WTC11 (cell line): Measurements from ENCODE around the gene TMEM185B. TPM values are rescaled to one million over a fixed set of nuclear protein-coding genes. Genes with fewer than 3 reads are reported as not detected.

Experiments used
- ATAC-seq: fragments of 200-7000 bp; cut with Tn5 transposase; 2 replicates; pipeline ENCODE4 v1.10.0; 2021; ENCODE audit warnings: mild to moderate bottlenecking, moderate library complexity
- CTCF ChIA-PET: fragments of 300-600 bp; sonication (Branson Sonifier 250); formaldehyde crosslinking; loops from one replicate; lab custom pipeline; 2021; ENCODE audit warnings: antibody characterized with exemption; lab: Charles Lee
- POLR2A ChIA-PET: fragments of 350-600 bp; sonication (Branson Sonifier 250); formaldehyde crosslinking; loops from one replicate; lab custom pipeline; 2021; ENCODE audit warnings: antibody characterized with exemption; lab: Charles Lee
- DNase-seq: peaks from one replicate; pipeline ENCODE4 v3.0.0; 2021; ENCODE audit warnings: low spot score
- H3K27ac Mint-ChIP-seq: 2 replicates; pipeline ENCODE4 v1.8.0; 2021; ENCODE audit warnings: mixed read lengths
- H3K27me3 Mint-ChIP-seq: 2 replicates; pipeline ENCODE4 v1.8.0; 2021; ENCODE audit warnings: low read depth, mild to moderate bottlenecking, moderate library complexity, mixed read lengths
- H3K36me3 Mint-ChIP-seq: 2 replicates; pipeline ENCODE4 v1.8.0; 2021; ENCODE audit warnings: mixed read lengths
- H3K4me1 Mint-ChIP-seq: 2 replicates; pipeline ENCODE4 v1.8.0; 2022; ENCODE audit warnings: mixed read lengths
- H3K4me3 Mint-ChIP-seq: 2 replicates; pipeline ENCODE4 v1.8.0; 2021; ENCODE audit warnings: mild to moderate bottlenecking, moderate library complexity, mixed read lengths
- H3K9me3 Mint-ChIP-seq: 2 replicates; pipeline ENCODE4 v1.8.0; 2021; ENCODE audit warnings: mixed read lengths
- CREB1 ChIP-seq: sonication (generic); formaldehyde crosslinking; IDR thresholded peaks from 2 replicates; pipeline ENCODE4 v1.8.0; 2023; ENCODE audit warnings: mild to moderate bottlenecking, missing genetic modification reagents
- EMX1 ChIP-seq: fragments of 250-450 bp; sonication (Bioruptor Pico); IDR thresholded peaks from 2 replicates; pipeline ENCODE4 v1.8.0; 2021; ENCODE audit warnings: mild to moderate bottlenecking
- ETV6 ChIP-seq: sonication (generic); formaldehyde crosslinking; IDR thresholded peaks from 2 replicates; pipeline ENCODE4 v1.8.1; 2022; ENCODE audit warnings: mild to moderate bottlenecking, missing genetic modification reagents
- HMGA2 ChIP-seq: fragments of 250-450 bp; sonication (Bioruptor Pico); IDR thresholded peaks from 2 replicates; pipeline ENCODE4 v1.4.0; 2021; ENCODE audit warnings: mild to moderate bottlenecking, moderate library complexity
- IRF2 ChIP-seq: sonication (generic); formaldehyde crosslinking; IDR thresholded peaks from 2 replicates; pipeline ENCODE4 v1.8.0; 2022; ENCODE audit warnings: low read depth, missing genetic modification reagents, borderline replicate concordance
- JUN ChIP-seq: sonication (generic); formaldehyde crosslinking; IDR thresholded peaks from 2 replicates; pipeline ENCODE4 v1.8.0; 2023; ENCODE audit warnings: mild to moderate bottlenecking, missing genetic modification reagents
- KAT7 ChIP-seq: sonication (generic); formaldehyde crosslinking; IDR thresholded peaks from 2 replicates; pipeline ENCODE4 v1.8.1; 2023; ENCODE audit warnings: missing genetic modification reagents, mild to moderate bottlenecking, borderline replicate concordance
- MLX ChIP-seq: sonication (generic); formaldehyde crosslinking; IDR thresholded peaks from 2 replicates; pipeline ENCODE4 v1.8.1; 2023; ENCODE audit warnings: mild to moderate bottlenecking, missing genetic modification reagents, moderate library complexity
- NFE2L1 ChIP-seq: sonication (generic); formaldehyde crosslinking; IDR thresholded peaks from 2 replicates; pipeline ENCODE4 v1.8.1; 2023; ENCODE audit warnings: missing genetic modification reagents
- NFYB ChIP-seq: sonication (generic); formaldehyde crosslinking; conservative IDR thresholded peaks from 2 replicates; pipeline ENCODE4 v1.8.0; 2022; ENCODE audit warnings: low read depth, missing genetic modification reagents
- NR1H2 ChIP-seq: sonication (generic); formaldehyde crosslinking; IDR thresholded peaks from 2 replicates; pipeline ENCODE4 v1.9.0; 2021; ENCODE audit warnings: mild to moderate bottlenecking, moderate library complexity, missing genetic modification reagents
- OVOL2 ChIP-seq: fragments of 250-450 bp; sonication (Bioruptor Pico); IDR thresholded peaks from 2 replicates; pipeline ENCODE4 v1.9.0; 2021; ENCODE audit warnings: mild to moderate bottlenecking, borderline replicate concordance
- PRRX2 ChIP-seq: fragments of 250-450 bp; sonication (Bioruptor Pico); IDR thresholded peaks from 2 replicates; pipeline ENCODE4 v1.8.0; 2021; ENCODE audit warnings: mild to moderate bottlenecking
- RORB ChIP-seq: fragments of 250-450 bp; sonication (Bioruptor Pico); IDR thresholded peaks from 2 replicates; pipeline ENCODE4 v1.9.0; 2021; ENCODE audit warnings: mild to moderate bottlenecking
- ZNF263 ChIP-seq: sonication (generic); formaldehyde crosslinking; IDR thresholded peaks from 2 replicates; pipeline ENCODE4 v1.8.1; 2022; ENCODE audit warnings: low read depth, mild to moderate bottlenecking, moderate library complexity, missing genetic modification reagents
- ZNF425 ChIP-seq: fragments of 250-450 bp; sonication (Bioruptor Pico); conservative IDR thresholded peaks from 2 replicates; pipeline ENCODE4 v1.9.0; 2021; ENCODE audit warnings: mild to moderate bottlenecking
- total RNA-seq: library from RNA; stranded (reverse); gene quantifications from 3 replicates; pipeline ENCODE4 v1.2.3, GENCODE V29; 2021
- TF ChIP-seq, protein P1 (sequence below): sonication (generic); formaldehyde crosslinking; conservative IDR thresholded peaks from 2 replicates; pipeline ENCODE4 v1.8.1; 2023; ENCODE audit warnings: mild to moderate bottlenecking, low read depth, missing genetic modification reagents, moderate library complexity
- TF ChIP-seq, protein P2 (sequence below): sonication (generic); formaldehyde crosslinking; IDR thresholded peaks from 2 replicates; pipeline ENCODE4 v1.8.1; 2023; ENCODE audit warnings: mild to moderate bottlenecking, missing genetic modification reagents
- TF ChIP-seq, protein P3 (sequence below): fragments of 200-600 bp; IDR thresholded peaks from 2 replicates; pipeline ENCODE4 v1.8.0; 2022; ENCODE audit warnings: antibody characterized with exemption
- TF ChIP-seq, protein P4 (sequence below): sonication (generic); formaldehyde crosslinking; IDR thresholded peaks from 2 replicates; pipeline ENCODE4 v1.8.0; 2022; ENCODE audit warnings: mild to moderate bottlenecking, missing genetic modification reagents
- TF ChIP-seq, protein P5 (sequence below): sonication (generic); formaldehyde crosslinking; IDR thresholded peaks from 2 replicates; pipeline ENCODE4 v1.8.0; 2023; ENCODE audit warnings: missing genetic modification reagents
- TF ChIP-seq, protein P6 (sequence below): fragments of 250-450 bp; sonication (Bioruptor Pico); IDR thresholded peaks from 2 replicates; pipeline ENCODE4 v1.9.0; 2021; ENCODE audit warnings: mild to moderate bottlenecking

The TMEM185B gene
- total RNA-seq, 1 experiment from 2014 or later: 9.9 TPM

GRCh38 chr2:120192280-120192679 is 30.9 kb downstream of the TMEM185B start (continued):
- TF ChIP-seq, protein P1, sequence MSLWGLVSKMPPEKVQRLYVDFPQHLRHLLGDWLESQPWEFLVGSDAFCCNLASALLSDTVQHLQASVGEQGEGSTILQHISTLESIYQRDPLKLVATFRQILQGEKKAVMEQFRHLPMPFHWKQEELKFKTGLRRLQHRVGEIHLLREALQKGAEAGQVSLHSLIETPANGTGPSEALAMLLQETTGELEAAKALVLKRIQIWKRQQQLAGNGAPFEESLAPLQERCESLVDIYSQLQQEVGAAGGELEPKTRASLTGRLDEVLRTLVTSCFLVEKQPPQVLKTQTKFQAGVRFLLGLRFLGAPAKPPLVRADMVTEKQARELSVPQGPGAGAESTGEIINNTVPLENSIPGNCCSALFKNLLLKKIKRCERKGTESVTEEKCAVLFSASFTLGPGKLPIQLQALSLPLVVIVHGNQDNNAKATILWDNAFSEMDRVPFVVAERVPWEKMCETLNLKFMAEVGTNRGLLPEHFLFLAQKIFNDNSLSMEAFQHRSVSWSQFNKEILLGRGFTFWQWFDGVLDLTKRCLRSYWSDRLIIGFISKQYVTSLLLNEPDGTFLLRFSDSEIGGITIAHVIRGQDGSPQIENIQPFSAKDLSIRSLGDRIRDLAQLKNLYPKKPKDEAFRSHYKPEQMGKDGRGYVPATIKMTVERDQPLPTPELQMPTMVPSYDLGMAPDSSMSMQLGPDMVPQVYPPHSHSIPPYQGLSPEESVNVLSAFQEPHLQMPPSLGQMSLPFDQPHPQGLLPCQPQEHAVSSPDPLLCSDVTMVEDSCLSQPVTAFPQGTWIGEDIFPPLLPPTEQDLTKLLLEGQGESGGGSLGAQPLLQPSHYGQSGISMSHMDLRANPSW: no peak
- TF ChIP-seq ZNF263 (CRISPR knock-in tag) (no peak), IRF2 (CRISPR knock-in tag) (no peak), RORB (CRISPR knock-in tag) (no peak), JUN (CRISPR knock-in tag) (no peak), NR1H2 (CRISPR knock-in tag) (no peak)
- TF ChIP-seq, protein P2, sequence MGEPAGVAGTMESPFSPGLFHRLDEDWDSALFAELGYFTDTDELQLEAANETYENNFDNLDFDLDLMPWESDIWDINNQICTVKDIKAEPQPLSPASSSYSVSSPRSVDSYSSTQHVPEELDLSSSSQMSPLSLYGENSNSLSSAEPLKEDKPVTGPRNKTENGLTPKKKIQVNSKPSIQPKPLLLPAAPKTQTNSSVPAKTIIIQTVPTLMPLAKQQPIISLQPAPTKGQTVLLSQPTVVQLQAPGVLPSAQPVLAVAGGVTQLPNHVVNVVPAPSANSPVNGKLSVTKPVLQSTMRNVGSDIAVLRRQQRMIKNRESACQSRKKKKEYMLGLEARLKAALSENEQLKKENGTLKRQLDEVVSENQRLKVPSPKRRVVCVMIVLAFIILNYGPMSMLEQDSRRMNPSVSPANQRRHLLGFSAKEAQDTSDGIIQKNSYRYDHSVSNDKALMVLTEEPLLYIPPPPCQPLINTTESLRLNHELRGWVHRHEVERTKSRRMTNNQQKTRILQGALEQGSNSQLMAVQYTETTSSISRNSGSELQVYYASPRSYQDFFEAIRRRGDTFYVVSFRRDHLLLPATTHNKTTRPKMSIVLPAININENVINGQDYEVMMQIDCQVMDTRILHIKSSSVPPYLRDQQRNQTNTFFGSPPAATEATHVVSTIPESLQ: no peak
- TF ChIP-seq, protein P3, sequence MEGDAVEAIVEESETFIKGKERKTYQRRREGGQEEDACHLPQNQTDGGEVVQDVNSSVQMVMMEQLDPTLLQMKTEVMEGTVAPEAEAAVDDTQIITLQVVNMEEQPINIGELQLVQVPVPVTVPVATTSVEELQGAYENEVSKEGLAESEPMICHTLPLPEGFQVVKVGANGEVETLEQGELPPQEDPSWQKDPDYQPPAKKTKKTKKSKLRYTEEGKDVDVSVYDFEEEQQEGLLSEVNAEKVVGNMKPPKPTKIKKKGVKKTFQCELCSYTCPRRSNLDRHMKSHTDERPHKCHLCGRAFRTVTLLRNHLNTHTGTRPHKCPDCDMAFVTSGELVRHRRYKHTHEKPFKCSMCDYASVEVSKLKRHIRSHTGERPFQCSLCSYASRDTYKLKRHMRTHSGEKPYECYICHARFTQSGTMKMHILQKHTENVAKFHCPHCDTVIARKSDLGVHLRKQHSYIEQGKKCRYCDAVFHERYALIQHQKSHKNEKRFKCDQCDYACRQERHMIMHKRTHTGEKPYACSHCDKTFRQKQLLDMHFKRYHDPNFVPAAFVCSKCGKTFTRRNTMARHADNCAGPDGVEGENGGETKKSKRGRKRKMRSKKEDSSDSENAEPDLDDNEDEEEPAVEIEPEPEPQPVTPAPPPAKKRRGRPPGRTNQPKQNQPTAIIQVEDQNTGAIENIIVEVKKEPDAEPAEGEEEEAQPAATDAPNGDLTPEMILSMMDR: no peak

DNA sequence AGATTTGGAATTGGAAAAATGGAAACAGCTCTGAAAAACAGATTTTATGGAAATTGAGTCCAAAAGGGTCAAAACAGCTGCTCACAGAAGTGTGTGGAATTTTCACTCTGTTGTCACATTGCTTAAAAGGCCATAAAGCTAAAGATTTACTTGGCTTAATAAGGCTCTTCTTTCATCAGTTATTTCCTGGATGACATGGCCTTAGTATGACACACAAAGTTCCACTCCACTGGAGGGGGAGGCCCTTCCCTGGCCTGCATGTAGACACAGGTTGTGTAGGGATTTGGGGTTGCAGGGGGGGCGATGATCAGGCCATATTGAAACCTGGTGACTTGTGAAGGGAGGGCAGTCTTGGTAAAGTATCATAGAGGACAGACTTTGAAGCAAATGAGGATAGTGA is 34.0 kb downstream of the TMEM185B start:
- ChIA-PET POLR2A (no interaction called here), CTCF (no interaction called here)
- DNase-seq (no peak), ATAC-seq (no peak)
- H3K27me3 Mint-ChIP-seq: peaks cover 3% of the 10 kb centered on the region; the same call in 1 of the 2 replicates
- H3K4me3 Mint-ChIP-seq: no peak overlapping the region
- H3K36me3 Mint-ChIP-seq: 0 out of 2 replicates have a peak, but pooled peaks cover 4% of the 10 kb centered on the region
- no peaks in the 10 kb centered on the region for H3K4me1 Mint-ChIP-seq
- no peak overlapping the region for H3K27ac Mint-ChIP-seq
- H3K9me3 Mint-ChIP-seq: peaks cover 11% of the 10 kb centered on the region
- TF ChIP-seq MLX (CRISPR knock-in tag): no peak
- no peak for TF ChIP-seq PRRX2 (CRISPR knock-in tag)
- TF ChIP-seq ZNF425 (CRISPR knock-in tag): no peak
- TF ChIP-seq, protein P4, sequence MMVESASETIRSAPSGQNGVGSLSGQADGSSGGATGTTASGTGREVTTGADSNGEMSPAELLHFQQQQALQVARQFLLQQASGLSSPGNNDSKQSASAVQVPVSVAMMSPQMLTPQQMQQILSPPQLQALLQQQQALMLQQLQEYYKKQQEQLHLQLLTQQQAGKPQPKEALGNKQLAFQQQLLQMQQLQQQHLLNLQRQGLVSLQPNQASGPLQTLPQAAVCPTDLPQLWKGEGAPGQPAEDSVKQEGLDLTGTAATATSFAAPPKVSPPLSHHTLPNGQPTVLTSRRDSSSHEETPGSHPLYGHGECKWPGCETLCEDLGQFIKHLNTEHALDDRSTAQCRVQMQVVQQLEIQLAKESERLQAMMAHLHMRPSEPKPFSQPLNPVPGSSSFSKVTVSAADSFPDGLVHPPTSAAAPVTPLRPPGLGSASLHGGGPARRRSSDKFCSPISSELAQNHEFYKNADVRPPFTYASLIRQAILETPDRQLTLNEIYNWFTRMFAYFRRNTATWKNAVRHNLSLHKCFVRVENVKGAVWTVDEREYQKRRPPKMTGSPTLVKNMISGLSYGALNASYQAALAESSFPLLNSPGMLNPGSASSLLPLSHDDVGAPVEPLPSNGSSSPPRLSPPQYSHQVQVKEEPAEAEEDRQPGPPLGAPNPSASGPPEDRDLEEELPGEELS (CRISPR knock-in tag): no peak
- TF ChIP-seq HMGA2 (CRISPR knock-in tag): no peak
- TF ChIP-seq IRF2 (CRISPR knock-in tag): no peak
- TF ChIP-seq CREB1 (CRISPR knock-in tag): no peak
- TF ChIP-seq, protein P5, sequence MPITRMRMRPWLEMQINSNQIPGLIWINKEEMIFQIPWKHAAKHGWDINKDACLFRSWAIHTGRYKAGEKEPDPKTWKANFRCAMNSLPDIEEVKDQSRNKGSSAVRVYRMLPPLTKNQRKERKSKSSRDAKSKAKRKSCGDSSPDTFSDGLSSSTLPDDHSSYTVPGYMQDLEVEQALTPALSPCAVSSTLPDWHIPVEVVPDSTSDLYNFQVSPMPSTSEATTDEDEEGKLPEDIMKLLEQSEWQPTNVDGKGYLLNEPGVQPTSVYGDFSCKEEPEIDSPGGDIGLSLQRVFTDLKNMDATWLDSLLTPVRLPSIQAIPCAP (CRISPR knock-in tag): no peak
- TF ChIP-seq EMX1 (CRISPR knock-in tag): no peak
- no peak for TF ChIP-seq ETV6 (CRISPR knock-in tag)
- TF ChIP-seq NFYB: no peak
- TF ChIP-seq OVOL2 (CRISPR knock-in tag): no peak
- TF ChIP-seq, protein P6, sequence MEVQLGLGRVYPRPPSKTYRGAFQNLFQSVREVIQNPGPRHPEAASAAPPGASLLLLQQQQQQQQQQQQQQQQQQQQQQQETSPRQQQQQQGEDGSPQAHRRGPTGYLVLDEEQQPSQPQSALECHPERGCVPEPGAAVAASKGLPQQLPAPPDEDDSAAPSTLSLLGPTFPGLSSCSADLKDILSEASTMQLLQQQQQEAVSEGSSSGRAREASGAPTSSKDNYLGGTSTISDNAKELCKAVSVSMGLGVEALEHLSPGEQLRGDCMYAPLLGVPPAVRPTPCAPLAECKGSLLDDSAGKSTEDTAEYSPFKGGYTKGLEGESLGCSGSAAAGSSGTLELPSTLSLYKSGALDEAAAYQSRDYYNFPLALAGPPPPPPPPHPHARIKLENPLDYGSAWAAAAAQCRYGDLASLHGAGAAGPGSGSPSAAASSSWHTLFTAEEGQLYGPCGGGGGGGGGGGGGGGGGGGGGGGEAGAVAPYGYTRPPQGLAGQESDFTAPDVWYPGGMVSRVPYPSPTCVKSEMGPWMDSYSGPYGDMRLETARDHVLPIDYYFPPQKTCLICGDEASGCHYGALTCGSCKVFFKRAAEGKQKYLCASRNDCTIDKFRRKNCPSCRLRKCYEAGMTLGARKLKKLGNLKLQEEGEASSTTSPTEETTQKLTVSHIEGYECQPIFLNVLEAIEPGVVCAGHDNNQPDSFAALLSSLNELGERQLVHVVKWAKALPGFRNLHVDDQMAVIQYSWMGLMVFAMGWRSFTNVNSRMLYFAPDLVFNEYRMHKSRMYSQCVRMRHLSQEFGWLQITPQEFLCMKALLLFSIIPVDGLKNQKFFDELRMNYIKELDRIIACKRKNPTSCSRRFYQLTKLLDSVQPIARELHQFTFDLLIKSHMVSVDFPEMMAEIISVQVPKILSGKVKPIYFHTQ (CRISPR knock-in tag): no peak
- TF ChIP-seq NFE2L1 (CRISPR knock-in tag): no peak
- TF ChIP-seq ZNF263 (CRISPR knock-in tag): no peak
- TF ChIP-seq KAT7 (CRISPR knock-in tag): no peak
